ENCODE data around the gene HEPACAM. TPM values are rescaled to one million over a fixed set of nuclear protein-coding genes. Genes with fewer than 3 reads are reported as not detected.

The HEPACAM gene
- total RNA-seq, 1 donor from 2014 or later, result not detected

GRCh38 chr11:124880290-124880611, 55.6 kb downstream of the HEPACAM start:
- no peak overlapping the region for H3K4me3 Mint-ChIP-seq (ENCODE audit: unreplicated experiment)
- no peaks in the 10 kb centered on the region for H3K27me3 ChIP-seq (ENCODE audit: insufficient read depth, low read length)
- H3K9ac ChIP-seq (ENCODE audit: low read length), result no peak overlapping the region
- DNase-seq (ENCODE audit: low read depth) (no peak), FAIRE-seq (no peak)
- peaks cover 4% of the 10 kb centered on the region for H3K9me3 Mint-ChIP-seq (ENCODE audit: unreplicated experiment)
- H3K4me3 ChIP-seq (ENCODE audit: insufficient read depth, low read depth, low read length), result no peak overlapping the region
- TF ChIP-seq EZH2 (IDR thresholded peaks at IDR 0.05; ENCODE audit: insufficient read depth, low read length), result no peak
- no peak for TF ChIP-seq CTCF (IDR thresholded peaks at IDR 0.05; ENCODE audit: insufficient read depth, low read depth, low read length)
- no peak overlapping the region for H3K27ac Mint-ChIP-seq (ENCODE audit: unreplicated experiment)
- H3K36me3 Mint-ChIP-seq (ENCODE audit: low read depth, unreplicated experiment), result peaks cover 2% of the 10 kb centered on the region
- H3K4me2 ChIP-seq (ENCODE audit: low read length), result no peak overlapping the region
- H3K36me3 ChIP-seq (ENCODE audit: insufficient read depth, low read length), result no peaks in the 10 kb centered on the region
- no peaks in the 10 kb centered on the region for H3K9me3 ChIP-seq (ENCODE audit: insufficient read depth, low read depth, low read length)
- H3K4me1 Mint-ChIP-seq (ENCODE audit: low read depth, unreplicated experiment), result peaks cover 11% of the 10 kb centered on the region
- no peaks in the 10 kb centered on the region for H4K20me1 ChIP-seq (ENCODE audit: insufficient read depth, low read length)
- no peak overlapping the region for H3K27ac ChIP-seq (ENCODE audit: low read depth, low read length)
- H3K79me2 ChIP-seq (ENCODE audit: insufficient read depth, low read length), result no peaks in the 10 kb centered on the region
- peaks cover 20% of the 10 kb centered on the region for H3K27me3 Mint-ChIP-seq (ENCODE audit: low read depth, unreplicated experiment)
- H2AFZ ChIP-seq (ENCODE audit: low read depth, low read length), result no peak overlapping the region
- H3K4me1 ChIP-seq (ENCODE audit: insufficient read depth, low read length), result peaks cover 20% of the 10 kb centered on the region

- Histone ChIP-seq H3K36me3 (ENCODE audit: insufficient read depth, low read length) (no peaks in the 10 kb centered on the region), H3K9me3 (ENCODE audit: insufficient read depth, low read depth, low read length) (no peaks in the 10 kb centered on the region), H4K20me1 (ENCODE audit: insufficient read depth, low read length) (no peaks in the 10 kb centered on the region), H3K27me3 (ENCODE audit: insufficient read depth, low read length) (no peaks in the 10 kb centered on the region), H3K4me3 (ENCODE audit: insufficient read depth, low read depth, low read length) (no peak overlapping the region), H3K79me2 (ENCODE audit: insufficient read depth, low read length) (no peaks in the 10 kb centered on the region), H3K27ac (ENCODE audit: low read depth, low read length) (no peak overlapping the region), H2AFZ (ENCODE audit: low read depth, low read length) (no peak overlapping the region), H3K4me2 (ENCODE audit: low read length) (no peak overlapping the region), H3K9ac (ENCODE audit: low read length) (no peak overlapping the region), H3K4me1 (ENCODE audit: insufficient read depth, low read length) (peaks cover 20% of the 10 kb centered on the region)
- peaks cover 11% of the 10 kb centered on the region for H3K4me1 Mint-ChIP-seq (ENCODE audit: low read depth, unreplicated experiment)
- no peak overlapping the region for H3K27ac Mint-ChIP-seq (ENCODE audit: unreplicated experiment)
- no peak for TF ChIP-seq CTCF (IDR thresholded peaks at IDR 0.05; ENCODE audit: insufficient read depth, low read depth, low read length)
- no peak for TF ChIP-seq EZH2 (IDR thresholded peaks at IDR 0.05; ENCODE audit: insufficient read depth, low read length)
- peaks cover 22% of the 10 kb centered on the region for H3K27me3 Mint-ChIP-seq (ENCODE audit: low read depth, unreplicated experiment)
- peaks cover 4% of the 10 kb centered on the region for H3K9me3 Mint-ChIP-seq (ENCODE audit: unreplicated experiment)
- no peak for DNase-seq (ENCODE audit: low read depth)
- no peak for FAIRE-seq
- H3K36me3 Mint-ChIP-seq (ENCODE audit: low read depth, unreplicated experiment), result peaks cover 2% of the 10 kb centered on the region
- H3K4me3 Mint-ChIP-seq (ENCODE audit: unreplicated experiment), result no peak overlapping the region
These were observed 56.2 kb downstream of the HEPACAM start for GRCh38 chr11:124879493-124880289.
